Activated CD4-positive, alpha-beta T cell treated with anti-CD3 and anti-CD28 coated beads for 24 hours (primary cell): ENCODE results near the gene SAPCD1.
"Not testable (repeated sequence)": the region's sequence is repeated elsewhere in the genome, so short reads cannot be mapped to it uniquely, and the experiment has no call there.

Experiments
- DNase-seq, 2 donors: peaks; one replicate each; pipeline ENCODE4 v3.0.0-alpha.2; 2020; ENCODE audit warnings: low read depth in 2 of 2

SAPCD1 gene

DNA sequence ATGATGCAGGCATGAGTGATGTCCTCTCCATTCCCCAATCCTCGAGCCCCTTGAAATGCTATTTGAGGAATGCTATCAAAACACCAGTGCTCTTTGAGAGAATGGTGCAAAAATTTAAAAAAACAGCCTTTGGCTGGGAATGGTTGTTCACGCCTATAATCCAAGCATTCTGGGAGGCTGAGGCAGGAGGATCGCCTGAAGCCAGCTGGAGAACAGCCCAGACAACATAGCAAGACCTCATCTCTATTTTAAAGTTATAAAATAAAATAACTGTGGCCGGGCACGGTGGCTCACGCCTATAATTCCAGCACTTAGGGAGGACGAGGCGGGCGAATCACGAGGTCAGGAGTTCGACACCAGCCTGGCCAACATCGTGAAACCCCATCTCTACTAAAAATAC lies 37.3 kb downstream of the SAPCD1 start:
- no peak for DNase-seq

DNA sequence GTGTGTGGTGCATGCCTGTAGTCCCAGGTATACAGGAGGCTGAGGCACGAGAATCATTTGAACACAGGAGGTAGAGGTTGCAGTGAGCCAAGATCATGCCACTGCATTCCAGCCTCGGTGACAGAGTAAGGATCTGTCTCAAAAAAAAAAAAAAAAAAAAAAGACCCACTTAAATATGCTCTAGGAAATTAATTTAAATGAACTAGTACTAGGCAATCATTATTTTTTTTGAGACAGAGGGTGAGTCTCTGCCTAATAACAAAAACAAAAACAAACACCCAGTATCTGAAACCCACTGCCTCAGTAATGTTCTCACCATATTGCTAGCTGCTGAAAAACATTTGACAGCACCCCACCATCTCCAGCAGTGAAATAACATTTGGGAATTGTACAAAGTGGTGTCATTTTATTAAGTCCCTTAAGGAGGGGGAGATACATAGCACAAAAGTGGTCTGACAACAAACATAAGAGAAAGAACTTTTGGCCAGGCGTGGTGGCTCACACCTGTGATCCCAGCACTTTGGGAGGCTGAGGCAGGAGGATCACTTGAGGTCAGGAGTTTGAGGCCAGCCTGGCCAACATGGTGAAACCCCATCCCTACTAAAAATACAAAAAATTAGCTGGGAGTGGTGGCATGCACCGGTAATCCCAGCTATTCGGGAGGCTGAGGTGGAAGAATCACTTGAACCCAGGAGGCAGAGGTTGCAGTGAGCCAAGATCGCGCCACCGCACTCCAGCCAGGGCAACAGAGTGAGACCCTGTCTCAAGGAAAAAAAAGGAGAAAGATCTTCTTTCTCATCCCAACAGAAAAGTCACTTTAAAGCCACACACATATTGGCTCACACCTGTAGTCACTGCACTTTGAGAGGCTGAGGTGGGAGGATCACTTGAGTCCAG lies 38.8 kb downstream of the SAPCD1 start:
- DNase-seq = not testable (repeated sequence)

DNA sequence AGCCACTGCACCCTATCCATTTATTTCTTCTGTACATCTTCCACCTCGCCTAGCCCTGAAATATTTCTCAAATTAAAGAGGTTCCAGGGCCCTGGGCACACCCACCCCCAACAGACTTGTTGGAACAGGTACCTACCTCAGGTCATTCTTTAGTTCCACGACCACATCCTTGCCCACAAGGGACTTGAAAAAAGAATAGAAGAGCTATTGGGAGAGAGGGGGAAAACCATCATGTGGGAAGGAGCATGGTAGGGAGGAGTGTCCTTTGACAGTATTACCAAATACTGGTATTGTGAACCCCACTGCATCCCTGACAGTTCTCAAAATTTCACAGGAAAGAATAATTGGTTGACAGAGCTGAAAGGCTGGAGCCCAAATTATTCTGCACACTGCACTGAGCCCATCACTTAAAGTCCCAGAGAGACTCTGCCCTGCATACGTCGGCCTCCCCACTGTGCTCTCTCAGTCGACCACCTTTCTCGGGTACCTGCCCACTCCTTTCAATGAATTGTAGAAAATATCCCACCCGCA lies 43.5 kb downstream of the SAPCD1 start:
- DNase-seq = no peak

DNA sequence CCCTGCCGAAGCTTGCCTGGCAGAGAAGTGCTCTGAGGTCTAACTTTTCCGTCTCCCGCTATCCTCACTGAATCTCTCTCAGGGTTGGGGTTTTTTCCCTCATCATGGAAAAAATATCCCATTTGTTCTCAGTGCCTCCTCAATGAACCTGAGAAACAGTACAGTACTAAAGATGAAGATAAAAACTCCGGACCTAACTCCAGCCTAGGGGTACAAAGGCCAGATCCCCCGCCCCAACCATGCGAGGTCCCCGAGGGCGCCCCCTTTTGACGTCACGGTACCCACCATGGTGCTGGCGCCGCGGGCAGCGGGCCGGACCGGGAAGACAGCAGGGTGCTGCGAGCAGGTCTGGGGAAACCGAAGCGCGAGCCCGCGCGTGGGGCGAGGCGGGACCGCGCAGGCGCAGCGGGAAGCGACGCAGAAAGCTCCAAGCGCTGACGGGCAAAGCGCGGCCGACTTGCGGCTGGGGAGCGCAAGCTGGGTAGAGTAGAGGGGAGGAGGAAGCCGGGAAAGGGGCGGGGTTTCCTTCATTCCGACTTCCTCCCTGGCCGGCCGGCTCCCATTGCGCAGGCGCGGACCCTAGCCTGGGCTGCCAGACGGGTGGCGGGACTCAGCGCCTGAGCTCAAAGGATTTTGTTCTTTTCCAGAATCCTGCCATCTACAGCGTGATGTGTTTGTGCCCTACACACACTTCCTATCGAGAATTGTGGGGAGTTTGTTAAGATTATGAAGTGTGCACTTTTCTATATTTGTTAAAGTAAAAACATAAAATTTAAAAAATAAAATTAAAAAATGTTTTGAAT lies 44.2 kb downstream of the SAPCD1 start, which contains the start of gene LSM2:
LSM2 (minus strand) TSS at position 497 of the 803 bp plus-strand sequence; CDS start at position 288, 209 bp downstream.
- DNase-seq = peak; percentile 95 to 98

DNA sequence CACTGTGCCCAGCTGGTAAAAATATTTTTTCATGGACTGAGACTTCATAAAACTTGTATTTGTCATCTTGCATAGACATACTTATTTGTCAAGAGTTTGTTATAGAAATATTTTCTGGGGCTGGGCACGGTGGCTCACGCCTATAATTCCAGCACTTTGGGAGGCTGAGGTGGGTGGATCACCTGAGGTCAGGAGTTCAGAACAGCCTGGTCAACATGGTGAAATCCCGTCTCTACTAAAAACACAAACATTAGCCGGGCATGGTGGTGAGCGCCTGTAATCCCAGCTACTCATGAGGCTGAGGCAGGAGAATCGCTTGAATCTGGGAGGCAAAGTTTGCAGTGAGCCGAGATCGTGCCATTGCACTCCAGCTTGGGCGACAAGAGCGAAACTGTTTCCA lies 46.1 kb downstream of the SAPCD1 start:
- DNase-seq = not testable (repeated sequence)

DNA sequence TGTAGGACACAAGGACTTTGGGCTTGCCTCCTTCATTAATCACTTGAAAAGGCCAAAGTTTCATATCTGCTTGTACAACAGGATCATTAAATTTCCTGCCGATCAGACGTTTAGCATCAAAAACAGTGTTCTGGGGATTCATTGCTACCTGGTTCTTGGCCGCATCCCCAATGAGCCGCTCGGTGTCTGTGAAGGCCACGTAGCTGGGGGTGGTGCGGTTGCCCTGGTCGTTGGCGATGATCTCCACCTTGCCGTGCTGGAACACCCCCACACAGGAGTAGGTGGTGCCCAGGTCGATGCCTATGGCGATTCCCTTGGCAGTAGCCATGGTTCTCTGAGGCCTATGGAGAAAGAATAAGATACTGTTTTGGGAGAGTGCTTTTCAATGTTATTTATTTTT lies 49.2 kb downstream of the SAPCD1 start:
- DNase-seq = no peak

DNA sequence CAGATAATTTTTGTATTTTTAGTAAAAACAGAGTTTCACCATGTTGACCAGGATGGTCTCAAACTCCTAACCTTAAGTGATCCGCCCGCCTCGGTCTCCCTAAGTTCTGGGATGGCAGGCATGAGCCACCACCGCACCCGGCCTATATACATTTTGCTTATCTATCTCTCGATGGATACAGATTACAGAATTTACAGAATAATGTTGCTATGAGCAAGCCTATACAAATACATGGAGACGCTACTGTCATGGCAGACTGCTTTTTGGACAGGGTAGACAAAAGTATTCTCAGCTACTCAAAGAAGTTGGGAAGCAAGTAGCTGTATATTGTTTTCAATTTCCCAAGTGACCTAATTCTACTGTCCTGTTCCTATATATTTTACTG lies 51.0 kb downstream of the SAPCD1 start:
- no peak for DNase-seq
